Gastrocnemius medialis (tissue), 4 donors: ENCODE measurements around the gene MYO16. TPM values are rescaled to one million over a fixed set of nuclear protein-coding genes. Genes with fewer than 3 reads are reported as not detected.

Source experiments
- ATAC-seq, 2 donors: fragments of 150-250 bp; one replicate each; pipeline ENCODE4 v1.9.1; 2016
- DNase-seq, 2 donors: peaks; one replicate each; pipeline ENCODE4 v3.0.0-alpha.2; 2019
- H3K27ac ChIP-seq, 4 donors: fragments of 200-600 bp; sonication (generic); 1 replicate in 1 of 4; 2 replicates in 3 of 4; pipeline ENCODE4 v1.5.1; 2016 to 2018; ENCODE audit warnings: mild to moderate bottlenecking in 2 of 4, moderate library complexity in 1 of 4
- H3K27me3 ChIP-seq, 3 donors: fragments of 200-600 bp; sonication (generic) in 2 of 3; 1 replicate in 1 of 3; 2 replicates in 2 of 3; pipeline versions ENCODE4 v1.5.1 to v1.6.0; 2016 to 2019; ENCODE audit warnings: mild to moderate bottlenecking in 1 of 3, moderate library complexity in 1 of 3
- H3K36me3 ChIP-seq, 2 donors: fragments of 200-600 bp; sonication (generic) in 1 of 2; one replicate each; pipeline ENCODE4 v1.5.1; 2017 to 2018
- H3K4me1 ChIP-seq, 2 donors: fragments of 200-600 bp; sonication (generic) in 1 of 2; one replicate each; pipeline ENCODE4 v1.5.1; 2016 to 2017; ENCODE audit warnings: mild to moderate bottlenecking in 2 of 2
- H3K4me3 ChIP-seq, 4 donors: fragments of 200-600 bp; sonication (generic) in 3 of 4; 1 replicate in 1 of 4; 2 replicates in 3 of 4; pipeline ENCODE4 v1.5.1; 2016 to 2019; ENCODE audit warnings: mild to moderate bottlenecking in 2 of 4
- H3K9me3 ChIP-seq, 3 donors: fragments of 200-600 bp; sonication (generic) in 2 of 3; 1 replicate in 1 of 3; 2 replicates in 2 of 3; pipeline ENCODE4 v1.5.1; 2016 to 2019
- CTCF ChIP-seq, 5 experiments: fragments of 450-650 bp in 3 of 5; fragments of 200-600 bp in 2 of 5; sonication (generic) in 2 of 5; IDR thresholded peaks in 4 of 5; conservative IDR thresholded peaks in 1 of 5; 1 replicate in 4 of 5; 2 replicates in 1 of 5; pipeline ENCODE4 v1.5.1; 2016 to 2019; ENCODE audit warnings: antibody characterized with exemption in 5 of 5, mild to moderate bottlenecking in 3 of 5, moderate library complexity in 3 of 5
- POLR2A ChIP-seq, 2 donors: fragments of 450-650 bp; IDR thresholded peaks; one replicate each; pipeline ENCODE4 v1.6.1; 2017; ENCODE audit warnings: antibody characterized with exemption in 2 of 2, mild to moderate bottlenecking in 2 of 2, moderate library complexity in 2 of 2
- in situ Hi-C, 4 donors: fragments of 200-750 bp; cut with MboI; loops; one replicate each; pipeline versions ENCODE4 v1.15.0 to v1.8.0; 2017; ENCODE audit warnings: low sequenced_read_pairs in 4 of 4
- intact Hi-C: fragments of 100-400 bp; cut with DNase I; formaldehyde crosslinking; loops from one replicate; pipeline ENCODE4 v1.15.1; 2023; ENCODE audit warnings: low total_unique reads
- total RNA-seq, 4 donors: library from RNA; depleted of rRNA; stranded (reverse); fragments of >200 nt; gene quantifications; one replicate each; pipeline versions ENCODE4 v1.1.0 to v1.2.3, GENCODE V29; 2016

MYO16 gene
- total RNA-seq, 4 donors from 2014 or later: 0.02 TPM; not detected in 3

GRCh38 chr13:108618233-108618632, 11.2 kb upstream of the MYO16 start:
- ATAC-seq (no peak), DNase-seq (no peak)
- Histone ChIP-seq H3K27me3 (no peaks in the 10 kb centered on the region), H3K36me3 (no peaks in the 10 kb centered on the region), H3K9me3 (no peaks in the 10 kb centered on the region), H3K4me1 (no peaks in the 10 kb centered on the region), H3K27ac (no peak overlapping the region), H3K4me3 (no peak overlapping the region)
- intact Hi-C loops: no loop called here
- in situ Hi-C loops: loop anchor here in 1 of 4 donors (25.0 kb wide), 1 partner anchor 269 kb away; no protein-coding TSS in a partner anchor
- TF ChIP-seq CTCF (IDR thresholded peaks at IDR 0.05 in 4 of 5, conservative IDR thresholded peaks at IDR 0.05 in 1 of 5) (no peak), POLR2A (IDR thresholded peaks at IDR 0.05) (no peak)

- ATAC-seq (no peak), DNase-seq (no peak)
- H3K36me3 ChIP-seq: no peaks in the 10 kb centered on the region
- H3K27me3 ChIP-seq: no peaks in the 10 kb centered on the region
- H3K4me3 ChIP-seq: no peak overlapping the region
- TF ChIP-seq POLR2A (IDR thresholded peaks at IDR 0.05) (no peak), CTCF (IDR thresholded peaks at IDR 0.05 in 4 of 5, conservative IDR thresholded peaks at IDR 0.05 in 1 of 5) (no peak)
- no peaks in the 10 kb centered on the region for H3K9me3 ChIP-seq
- no peaks in the 10 kb centered on the region for H3K4me1 ChIP-seq
- in situ Hi-C loops: loop anchor here in 1 of 4 donors (25.0 kb wide), 1 partner anchor 266 kb away; no protein-coding TSS in a partner anchor
- intact Hi-C loops: no loop called here
- no peak overlapping the region for H3K27ac ChIP-seq
These were observed 7.9 kb upstream of the MYO16 start for GRCh38 chr13:108621462-108621861.

- H3K27ac ChIP-seq: no peak overlapping the region
- TF ChIP-seq CTCF (IDR thresholded peaks at IDR 0.05 in 4 of 5, conservative IDR thresholded peaks at IDR 0.05 in 1 of 5) (no peak), POLR2A (IDR thresholded peaks at IDR 0.05) (no peak)
- intact Hi-C loops: no loop called here
- no peaks in the 10 kb centered on the region for H3K36me3 ChIP-seq
- H3K4me3 ChIP-seq: no peak overlapping the region
- H3K27me3 ChIP-seq: no peaks in the 10 kb centered on the region
- in situ Hi-C loops: loop anchor here in 1 of 4 donors (25.0 kb wide), 1 partner anchor 263 kb away; no protein-coding TSS in a partner anchor
- H3K9me3 ChIP-seq: no peaks in the 10 kb centered on the region
- no peak for DNase-seq
- no peaks in the 10 kb centered on the region for H3K4me1 ChIP-seq
- ATAC-seq: no peak
These were observed 5.3 kb upstream of the MYO16 start for GRCh38 chr13:108624108-108624507.

DNA sequence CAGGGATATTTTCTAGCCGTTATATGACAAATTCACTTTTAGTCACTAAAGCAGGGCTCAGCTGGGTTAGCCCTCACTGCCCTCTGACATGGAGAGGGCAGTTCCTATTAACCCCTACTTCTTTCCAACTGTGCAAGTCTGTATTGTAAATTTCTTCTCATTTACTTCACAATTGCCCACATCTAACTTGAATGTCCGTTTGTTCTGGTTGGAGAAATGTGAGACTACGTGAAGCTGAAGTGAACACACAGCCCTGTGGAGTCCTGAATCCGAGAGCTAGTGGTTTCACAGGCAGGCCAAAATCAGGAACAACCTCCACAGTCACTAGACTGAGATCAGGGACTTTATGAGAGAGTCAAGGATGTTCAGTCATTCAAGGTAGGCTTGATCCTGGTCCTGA, 4.4 kb upstream of the MYO16 start:
- no peak for DNase-seq
- H3K27me3 ChIP-seq: no peaks in the 10 kb centered on the region
- H3K36me3 ChIP-seq: no peaks in the 10 kb centered on the region
- in situ Hi-C loops (loop anchor here in 1 of 4 donors (25.0 kb wide), 1 partner anchor 262 kb away; no protein-coding TSS in a partner anchor), intact Hi-C loops (no loop called here)
- no peaks in the 10 kb centered on the region for H3K9me3 ChIP-seq
- H3K27ac ChIP-seq: no peak overlapping the region
- no peak overlapping the region for H3K4me3 ChIP-seq
- no peak for TF ChIP-seq POLR2A (IDR thresholded peaks at IDR 0.05)
- TF ChIP-seq CTCF (IDR thresholded peaks at IDR 0.05 in 4 of 5, conservative IDR thresholded peaks at IDR 0.05 in 1 of 5): no peak
- no peak for ATAC-seq
- H3K4me1 ChIP-seq: no peaks in the 10 kb centered on the region

- in situ Hi-C loops: no loop called here
- ATAC-seq: no peak
- H3K4me1 ChIP-seq: no peaks in the 10 kb centered on the region
- no peak for DNase-seq
- TF ChIP-seq POLR2A (IDR thresholded peaks at IDR 0.05): no peak
- no peak for TF ChIP-seq CTCF (IDR thresholded peaks at IDR 0.05 in 4 of 5, conservative IDR thresholded peaks at IDR 0.05 in 1 of 5)
- H3K4me3 ChIP-seq: no peak overlapping the region
- H3K27ac ChIP-seq: no peak overlapping the region
- H3K36me3 ChIP-seq: no peaks in the 10 kb centered on the region
- intact Hi-C loops: no loop called here
- H3K9me3 ChIP-seq: no peaks in the 10 kb centered on the region
- H3K27me3 ChIP-seq: no peaks in the 10 kb centered on the region
These were observed 577 bp downstream of the MYO16 start for GRCh38 chr13:108629988-108630387.
